GM23338 (cell line): ENCODE results near the gene EZR.

Source experiments
- CREB1 ChIP-seq: fragments of 250-450 bp; sonication (Bioruptor Pico); IDR thresholded peaks from 2 replicates; pipeline ENCODE4 v1.5.0; 2020; ENCODE audit warnings: low read depth, mild to moderate bottlenecking, moderate library complexity
- CTCF ChIP-seq, 2 experiments: fragments of 200-600 bp in 1 of 2; sonication (generic) in 1 of 2; conservative IDR thresholded peaks; 2 replicates each; pipeline versions ENCODE4 v1.5.1 to v1.6.1; 2016 to 2017; ENCODE audit warnings: antibody characterized with exemption in 2 of 2, low read depth in 2 of 2, mild to moderate bottlenecking in 2 of 2, moderate library complexity in 1 of 2
- ETS1 ChIP-seq: IDR thresholded peaks from 2 replicates; pipeline ENCODE4 v1.6.1; 2016; ENCODE audit warnings: antibody characterized with exemption
- EZH2 ChIP-seq: fragments of 200-600 bp; sonication (generic); IDR thresholded peaks from one replicate; pipeline ENCODE4 v1.8.0; 2017; ENCODE audit warnings: antibody characterized with exemption, mild to moderate bottlenecking, low read depth; ENCODE audit not compliant: unreplicated experiment
- EZH2phosphoT487 ChIP-seq: fragments of 200-600 bp; sonication (generic); IDR thresholded peaks from one replicate; pipeline ENCODE4 v1.8.1; 2018; ENCODE audit warnings: antibody characterized with exemption; ENCODE audit not compliant: unreplicated experiment
- JUNB ChIP-seq: IDR thresholded peaks from one replicate; pipeline ENCODE4 v1.6.1; 2016; ENCODE audit warnings: antibody characterized with exemption; ENCODE audit not compliant: unreplicated experiment
- NANOG ChIP-seq: IDR thresholded peaks from 2 replicates; pipeline ENCODE4 v1.6.1; 2016; ENCODE audit warnings: antibody characterized with exemption, borderline replicate concordance
- POLR2AphosphoS5 ChIP-seq: IDR thresholded peaks from 2 replicates; pipeline ENCODE4 v1.6.1; 2016; ENCODE audit warnings: antibody characterized with exemption, low read depth
- REST ChIP-seq: IDR thresholded peaks from one replicate; pipeline ENCODE4 v1.6.1; 2018; ENCODE audit warnings: antibody characterized with exemption; ENCODE audit not compliant: unreplicated experiment
- ZNF114 ChIP-seq: fragments of 250-450 bp; sonication (Bioruptor Pico); IDR thresholded peaks from 2 replicates; pipeline ENCODE4 v1.5.0; 2020; ENCODE audit warnings: mild to moderate bottlenecking, moderate library complexity
- ZNF331 ChIP-seq: fragments of 250-450 bp; sonication (Bioruptor Pico); IDR thresholded peaks from 2 replicates; pipeline ENCODE4 v1.5.0; 2020; ENCODE audit warnings: low read depth, mild to moderate bottlenecking, moderate library complexity

- no peak for TF ChIP-seq CTCF (conservative IDR thresholded peaks at IDR 0.05; ENCODE audit: low read depth in 2 of 2)
- TF ChIP-seq CREB1 (CRISPR knock-in tag), result no peak
- TF ChIP-seq REST, result no peak
- TF ChIP-seq ZNF114, result no peak
- TF ChIP-seq POLR2AphosphoS5, result no peak
- no peak for TF ChIP-seq ETS1
- TF ChIP-seq EZH2, result no peak
- TF ChIP-seq NANOG, result no peak
- TF ChIP-seq EZH2phosphoT487, result no peak
- no peak for TF ChIP-seq ZNF331 (CRISPR knock-in tag)
- no peak for TF ChIP-seq JUNB
Observed at GRCh38 chr6:158784505-158784904, 34.7 kb downstream of the EZR start.
